ENCODE measurements around the gene BICC1. TPM values are rescaled to one million over a fixed set of nuclear protein-coding genes. Genes with fewer than 3 reads are reported as not detected.

The BICC1 gene
- total and polyA plus RNA-seq, 4 donors = 0.82 to 6.1 (median 4.5) TPM

- over 99% methylated on average over 3 of the region's 3 CpGs for WGBS
- Histone ChIP-seq H3K4me3 (ENCODE audit: low read depth in 1 of 3, low read length in 3 of 3) (no peak overlapping the region), H3K4me1 (ENCODE audit: control insufficient read depth in 4 of 4, insufficient read depth in 4 of 4, low read length in 3 of 4) (no peaks in the 10 kb centered on the region), H3K36me3 (ENCODE audit: control insufficient read depth in 4 of 4, insufficient read depth in 3 of 4, low read depth in 1 of 4, low read length in 3 of 4) (no peaks in the 10 kb centered on the region), H3K9ac (ENCODE audit: low read depth in 1 of 2, low read length in 2 of 2) (no peak overlapping the region), H3K27me3 (ENCODE audit: control insufficient read depth in 4 of 4, insufficient read depth in 4 of 4, low read length in 3 of 4) (no peaks in the 10 kb centered on the region), H3K9me3 (ENCODE audit: control insufficient read depth in 4 of 4, low read length in 3 of 4) (peaks cover 0 to 6% (median 4%) of the 10 kb centered on the region in 4 donors), H3K27ac (ENCODE audit: low read depth in 1 of 2, low read length in 2 of 2) (no peak overlapping the region)
- DNase-seq (ENCODE audit: low spot score) = no peak
- TF ChIP-seq CTCF (IDR thresholded peaks at IDR 0.05; ENCODE audit: low read depth, low read length, missing input control) (no peak), EGR1 (IDR thresholded peaks at IDR 0.05; ENCODE audit: low read depth in 2 of 2) (no peak), JUND (IDR thresholded peaks at IDR 0.05) (no peak), RXRA (IDR thresholded peaks at IDR 0.05) (no peak), SP1 (IDR thresholded peaks at IDR 0.05) (no peak), HNF4A (conservative IDR thresholded peaks at IDR 0.05) (no peak), ATF3 (IDR thresholded peaks at IDR 0.05) (no peak), FOXA1 (IDR thresholded peaks at IDR 0.05) (no peak), RAD21 (IDR thresholded peaks at IDR 0.05) (no peak)
Measured at GRCh38 chr10:58731276-58731675, 218.6 kb downstream of the BICC1 start.

GRCh38 chr10:58733436-58733835 lies 220.8 kb downstream of the BICC1 start:
- WGBS = 93% methylated on average over 1 of the region's 1 CpG
- TF ChIP-seq NR2F2 (IDR thresholded peaks at IDR 0.05) (no peak), FOXA2 (IDR thresholded peaks at IDR 0.05) (no peak), CTCF (IDR thresholded peaks at IDR 0.05; ENCODE audit: low read depth, low read length, missing input control) (no peak), RXRA (IDR thresholded peaks at IDR 0.05) (no peak), HNF4G (IDR thresholded peaks at IDR 0.05) (no peak), GABPA (IDR thresholded peaks at IDR 0.05 in 1 of 2, conservative IDR thresholded peaks at IDR 0.05 in 1 of 2) (no peak), ZBTB33 (IDR thresholded peaks at IDR 0.05) (no peak), JUND (IDR thresholded peaks at IDR 0.05) (no peak), HNF4A (conservative IDR thresholded peaks at IDR 0.05) (no peak), EGR1 (IDR thresholded peaks at IDR 0.05; ENCODE audit: low read depth in 2 of 2) (no peak), FOXA1 (IDR thresholded peaks at IDR 0.05) (no peak), RAD21 (IDR thresholded peaks at IDR 0.05) (no peak), REST (IDR thresholded peaks at IDR 0.05) (no peak)
- peaks cover 0 to 6% (median 4%) of the 10 kb centered on the region in 4 donors for H3K9me3 ChIP-seq (ENCODE audit: control insufficient read depth in 4 of 4, low read length in 3 of 4)
- H3K27ac ChIP-seq (ENCODE audit: low read depth in 1 of 2, low read length in 2 of 2) = no peak overlapping the region
- no peak overlapping the region for H3K9ac ChIP-seq (ENCODE audit: low read depth in 1 of 2, low read length in 2 of 2)
- H3K36me3 ChIP-seq (ENCODE audit: control insufficient read depth in 4 of 4, insufficient read depth in 3 of 4, low read depth in 1 of 4, low read length in 3 of 4) = no peaks in the 10 kb centered on the region
- DNase-seq (ENCODE audit: low spot score) = no peak
- no peak overlapping the region for H3K4me3 ChIP-seq (ENCODE audit: low read depth in 1 of 3, low read length in 3 of 3)
- no peaks in the 10 kb centered on the region for H3K27me3 ChIP-seq (ENCODE audit: control insufficient read depth in 4 of 4, insufficient read depth in 4 of 4, low read length in 3 of 4)
- no peaks in the 10 kb centered on the region for H3K4me1 ChIP-seq (ENCODE audit: control insufficient read depth in 4 of 4, insufficient read depth in 4 of 4, low read length in 3 of 4)

Data from liver (tissue), 9 donors.